ENCODE data around the gene CDH22. TPM values are rescaled to one million over a fixed set of nuclear protein-coding genes. Genes with fewer than 3 reads are reported as not detected.

CDH22 gene
- total RNA-seq, 3 donors from 2014 or later (not counting 1 experiment from before 2014, with no cell fraction given): not detected

DNA sequence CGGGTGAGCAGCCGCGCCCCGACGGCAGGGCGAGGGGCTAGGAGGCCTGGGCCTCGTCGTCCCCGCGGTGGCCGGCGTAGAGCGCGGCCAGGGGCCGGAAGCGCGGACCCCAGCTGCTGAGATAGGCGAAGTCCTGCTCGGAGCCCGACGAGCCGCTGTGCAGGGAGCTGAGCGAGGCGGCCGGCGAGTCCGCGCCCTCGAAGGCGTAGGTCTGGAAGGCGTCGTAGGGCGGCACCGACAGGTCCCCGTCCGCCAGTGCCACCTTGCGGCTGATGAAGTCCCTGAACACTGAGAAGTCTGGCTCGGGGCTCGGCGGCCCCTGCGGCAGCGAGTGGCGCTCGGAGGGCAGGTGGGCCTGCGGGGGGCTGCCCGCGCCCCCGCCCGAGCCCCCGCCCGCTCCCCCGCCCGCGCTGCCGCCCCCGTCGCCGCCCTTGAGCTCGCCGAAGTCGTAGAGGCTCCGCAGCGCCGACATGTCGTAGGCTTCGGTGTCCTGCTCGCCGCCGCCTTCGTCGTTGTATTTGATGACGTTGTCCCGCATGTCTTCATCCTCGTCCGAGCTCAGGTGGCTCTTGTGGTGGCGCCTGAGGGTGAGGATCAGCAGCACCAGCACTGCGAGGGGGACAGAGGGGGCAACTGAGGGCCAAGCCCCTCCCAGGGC lies 133.7 kb downstream of the CDH22 start:
- peaks cover 43 to 66% of the 10 kb centered on the region in 2 donors for H3K27me3 Mint-ChIP-seq (ENCODE audit: low read depth in 2 of 2)
- intact Hi-C loops (cut with micrococcal nuclease): loop anchor here (2.0 kb wide), 1 partner anchor 152 kb away; no protein-coding TSS in a partner anchor
- no peak overlapping the region for H3K27ac ChIP-seq (ENCODE audit: low read length)
- 8% methylated on average over 77 of the region's 77 CpGs for WGBS (ENCODE audit: insufficient coverage)
- H3K4me3 ChIP-seq (ENCODE audit: low read length): no peak overlapping the region
- peaks cover 0 to 7% of the 10 kb centered on the region in 2 donors for H3K4me1 Mint-ChIP-seq
- H3K27me3 ChIP-seq (ENCODE audit: control insufficient read depth, insufficient read depth, low read length): peaks cover 14% of the 10 kb centered on the region
- H3K9me3 Mint-ChIP-seq: no peaks in the 10 kb centered on the region
- H3K36me3 ChIP-seq (ENCODE audit: control insufficient read depth, insufficient read depth, low read length): no peaks in the 10 kb centered on the region
- H3K36me3 Mint-ChIP-seq: no peaks in the 10 kb centered on the region
- peak; percentile 76 to 98 (median 93) for ATAC-seq
- no peaks in the 10 kb centered on the region for H3K9me3 ChIP-seq (ENCODE audit: control insufficient read depth, insufficient read depth, low read length)
- H3K27ac Mint-ChIP-seq: no peak overlapping the region
- peaks cover 4% of the 10 kb centered on the region for H3K4me1 ChIP-seq (ENCODE audit: control insufficient read depth, insufficient read depth, low read length)
- H3K4me3 Mint-ChIP-seq: no peak overlapping the region
- peak; percentile 56 for TF ChIP-seq CTCF (IDR thresholded peaks at IDR 0.05)
- peak; percentile 63 to 83 for DNase-seq

DNA sequence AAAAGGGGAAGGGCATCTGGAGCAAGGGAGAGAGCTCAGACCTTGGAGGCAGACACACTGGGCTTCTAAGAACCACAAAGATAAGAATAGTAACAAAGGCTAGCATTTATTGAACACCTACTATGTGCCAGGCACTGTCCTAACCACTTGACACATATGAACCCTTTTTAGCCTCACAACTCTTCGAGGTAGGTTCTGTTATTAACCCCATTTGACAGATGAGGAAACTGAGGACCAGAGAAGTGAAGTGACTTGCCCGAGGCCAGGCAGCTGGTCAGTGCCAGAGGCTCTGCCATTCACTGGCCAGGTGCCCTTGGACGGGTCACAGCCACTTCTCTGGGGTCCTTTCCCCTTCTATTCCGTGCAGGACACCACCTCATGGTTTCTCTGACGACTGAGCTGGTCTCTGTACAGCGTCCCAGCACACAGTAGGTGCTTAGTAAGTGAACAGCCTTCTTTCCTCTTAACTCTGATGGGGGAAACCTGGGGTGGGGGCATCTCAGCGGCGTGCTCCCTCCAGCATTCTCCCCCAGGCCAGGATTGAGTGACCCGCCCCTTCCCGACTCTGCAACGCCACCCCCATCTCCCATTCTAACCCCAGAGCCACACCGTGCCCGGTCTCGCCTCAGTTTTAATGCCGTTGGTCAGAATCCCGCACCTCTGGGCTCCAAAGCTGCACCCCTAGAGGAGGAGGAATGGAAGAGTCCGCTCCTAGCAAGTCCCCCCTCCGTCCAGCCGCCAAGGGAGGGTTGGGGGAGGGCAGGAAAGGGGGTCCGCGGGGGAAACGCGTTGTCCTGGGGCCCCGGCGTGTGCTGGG lies 134.4 kb downstream of the CDH22 start:
- Histone ChIP-seq H3K36me3 (ENCODE audit: control insufficient read depth, insufficient read depth, low read length) (no peaks in the 10 kb centered on the region), H3K4me3 (ENCODE audit: low read length) (no peak overlapping the region), H3K9me3 (ENCODE audit: control insufficient read depth, insufficient read depth, low read length) (no peaks in the 10 kb centered on the region), H3K27me3 (ENCODE audit: control insufficient read depth, insufficient read depth, low read length) (peaks cover 14% of the 10 kb centered on the region), H3K4me1 (ENCODE audit: control insufficient read depth, insufficient read depth, low read length) (peaks cover 4% of the 10 kb centered on the region), H3K27ac (ENCODE audit: low read length) (no peak overlapping the region)
- H3K36me3 Mint-ChIP-seq: no peaks in the 10 kb centered on the region
- no peak overlapping the region for H3K4me3 Mint-ChIP-seq
- peaks cover 43 to 60% of the 10 kb centered on the region in 2 donors for H3K27me3 Mint-ChIP-seq (ENCODE audit: low read depth in 2 of 2)
- DNase-seq (no peak), ATAC-seq (no peak)
- WGBS (ENCODE audit: insufficient coverage): 21% methylated on average over 24 of the region's 25 CpGs
- intact Hi-C loops (cut with micrococcal nuclease): loop anchor here (2.0 kb wide), 1 partner anchor 151 kb away; no protein-coding TSS in a partner anchor
- no peak for TF ChIP-seq CTCF (IDR thresholded peaks at IDR 0.05)
- peaks cover 0 to 7% of the 10 kb centered on the region in 2 donors for H3K4me1 Mint-ChIP-seq
- no peaks in the 10 kb centered on the region for H3K9me3 Mint-ChIP-seq
- no peak overlapping the region for H3K27ac Mint-ChIP-seq

- ATAC-seq: no peak
- Histone ChIP-seq H3K27me3 (ENCODE audit: control insufficient read depth, insufficient read depth, low read length) (peaks cover 14% of the 10 kb centered on the region), H3K27ac (ENCODE audit: low read length) (no peak overlapping the region), H3K4me3 (ENCODE audit: low read length) (no peak overlapping the region), H3K9me3 (ENCODE audit: control insufficient read depth, insufficient read depth, low read length) (no peaks in the 10 kb centered on the region), H3K4me1 (ENCODE audit: control insufficient read depth, insufficient read depth, low read length) (peaks cover 4% of the 10 kb centered on the region), H3K36me3 (ENCODE audit: control insufficient read depth, insufficient read depth, low read length) (no peaks in the 10 kb centered on the region)
- no peak overlapping the region for H3K27ac Mint-ChIP-seq
- no peak overlapping the region for H3K4me3 Mint-ChIP-seq
- intact Hi-C loops (cut with micrococcal nuclease): no loop called here
- H3K9me3 Mint-ChIP-seq: no peaks in the 10 kb centered on the region
- peaks cover 0 to 7% of the 10 kb centered on the region in 2 donors for H3K4me1 Mint-ChIP-seq
- WGBS (ENCODE audit: insufficient coverage): 79% methylated on average over 3 of the region's 3 CpGs
- H3K27me3 Mint-ChIP-seq (ENCODE audit: low read depth in 2 of 2): peaks cover 35 to 55% of the 10 kb centered on the region in 2 donors
- H3K36me3 Mint-ChIP-seq: no peaks in the 10 kb centered on the region
- no peak for DNase-seq
- no peak for TF ChIP-seq CTCF (IDR thresholded peaks at IDR 0.05)
Measured at GRCh38 chr20:46172961-46173536, 135.2 kb downstream of the CDH22 start.
